Muscle layer of duodenum (tissue), 2 donors: ENCODE measurements around the gene DPT.

Source experiments
- H3K27ac ChIP-seq: one replicate; pipeline ENCODE4 v1.7.0; 2013; ENCODE audit warnings: mild to moderate bottlenecking, low read length
- H3K27me3 ChIP-seq: one replicate; pipeline ENCODE4 v1.7.0; 2013; ENCODE audit warnings: low read depth, mild to moderate bottlenecking, control low read depth, low read length
- H3K36me3 ChIP-seq, 2 donors: one replicate each; pipeline ENCODE4 v1.7.0; 2013; ENCODE audit warnings: low read length in 2 of 2, control low read depth in 1 of 2, mild to moderate bottlenecking in 1 of 2; ENCODE audit not compliant: insufficient read depth in 2 of 2, control insufficient read depth in 1 of 2
- H3K4me1 ChIP-seq, 2 donors: one replicate each; pipeline ENCODE4 v1.7.0; 2013; ENCODE audit warnings: low read length in 2 of 2, mild to moderate bottlenecking in 2 of 2, control low read depth in 1 of 2, moderate library complexity in 1 of 2; ENCODE audit not compliant: insufficient read depth in 2 of 2, control insufficient read depth in 1 of 2
- H3K4me3 ChIP-seq, 2 donors: one replicate each; pipeline ENCODE4 v1.7.0; 2013; ENCODE audit warnings: low read length in 2 of 2, low read depth in 1 of 2, mild to moderate bottlenecking in 1 of 2
- H3K9me3 ChIP-seq, 2 donors: one replicate each; pipeline ENCODE4 v1.7.0; 2013; ENCODE audit warnings: low read length in 2 of 2, control low read depth in 1 of 2, mild to moderate bottlenecking in 1 of 2; ENCODE audit not compliant: control insufficient read depth in 1 of 2
- donor health status: healthy.

Gene DPT

DNA sequence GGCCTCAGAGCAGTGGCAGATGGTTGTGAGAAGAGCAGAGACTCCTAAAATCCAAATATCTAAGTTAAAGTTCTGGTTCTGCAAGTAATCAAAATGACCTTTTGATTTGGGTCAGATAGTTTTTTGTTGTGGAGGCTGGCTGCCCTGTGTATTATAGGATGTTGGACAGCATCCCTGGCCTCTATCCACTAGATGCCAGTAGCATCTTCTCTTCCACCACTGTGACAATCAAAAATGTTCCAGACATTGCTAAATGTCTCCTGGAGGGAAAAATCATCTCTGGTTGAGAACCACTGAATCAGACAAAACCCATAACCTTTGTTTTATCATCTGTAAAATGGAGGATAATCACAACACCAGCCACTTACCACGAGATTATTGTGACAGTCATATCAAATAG, 5.9 kb upstream of the DPT start:
- H3K4me1 ChIP-seq: peaks cover 0 to 24% of the 10 kb centered on the region in 2 donors
- H3K27me3 ChIP-seq: no peaks in the 10 kb centered on the region
- no peaks in the 10 kb centered on the region for H3K9me3 ChIP-seq
- no peaks in the 10 kb centered on the region for H3K36me3 ChIP-seq
- H3K27ac ChIP-seq: no peak overlapping the region
- no peak overlapping the region for H3K4me3 ChIP-seq

GRCh38 chr1:168734271-168734670, 5.3 kb upstream of the DPT start:
- Histone ChIP-seq H3K4me3 (no peak overlapping the region), H3K27me3 (no peaks in the 10 kb centered on the region), H3K4me1 (peaks cover 0 to 24% of the 10 kb centered on the region in 2 donors), H3K9me3 (no peaks in the 10 kb centered on the region), H3K27ac (no peak overlapping the region), H3K36me3 (no peaks in the 10 kb centered on the region)

DNA sequence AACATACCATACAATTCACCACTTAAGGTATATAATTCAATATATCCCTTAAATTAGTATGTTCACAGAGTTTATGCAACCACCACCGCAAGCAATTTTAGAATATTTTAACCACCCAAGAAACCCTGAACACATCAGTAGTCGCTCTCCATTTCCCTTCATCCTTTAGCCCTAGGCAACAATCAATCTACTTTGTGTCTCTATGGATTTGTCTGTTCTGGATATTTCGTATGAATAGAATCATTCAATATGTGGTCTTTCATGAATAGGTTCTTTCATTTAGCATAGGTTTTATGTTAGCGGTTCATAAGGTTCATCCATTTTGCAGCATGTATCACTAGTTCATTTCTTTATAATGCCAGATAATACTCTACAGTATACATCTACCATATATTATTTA, 4.2 kb upstream of the DPT start:
- H3K36me3 ChIP-seq: no peaks in the 10 kb centered on the region
- no peak overlapping the region for H3K27ac ChIP-seq
- H3K4me3 ChIP-seq: no peak overlapping the region
- peaks cover 0 to 21% of the 10 kb centered on the region in 2 donors for H3K4me1 ChIP-seq
- H3K27me3 ChIP-seq: no peaks in the 10 kb centered on the region
- no peaks in the 10 kb centered on the region for H3K9me3 ChIP-seq

DNA sequence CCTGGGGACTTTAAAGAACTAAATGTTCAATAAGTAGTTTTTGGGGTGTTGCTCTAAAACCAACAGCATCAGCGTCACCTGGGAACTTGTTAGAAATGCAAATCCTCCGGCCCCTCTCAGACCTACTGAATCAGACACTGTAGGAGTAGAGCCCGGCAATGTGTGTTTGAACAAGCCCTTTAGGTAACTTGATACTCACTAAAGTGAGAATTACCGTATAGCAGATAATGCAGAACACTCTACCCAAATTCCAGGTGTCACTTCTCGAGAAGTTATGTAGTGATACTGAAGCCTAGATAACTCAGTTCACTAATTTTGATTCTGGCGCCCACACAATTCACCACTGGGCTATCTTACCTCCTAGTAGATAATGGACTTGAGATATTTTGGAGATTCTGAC, 3.7 kb upstream of the DPT start:
- Histone ChIP-seq H3K36me3 (no peaks in the 10 kb centered on the region), H3K4me1 (peaks cover 0 to 16% of the 10 kb centered on the region in 2 donors), H3K27ac (no peak overlapping the region), H3K27me3 (no peaks in the 10 kb centered on the region), H3K9me3 (no peaks in the 10 kb centered on the region), H3K4me3 (no peak overlapping the region)

- H3K36me3 ChIP-seq: no peaks in the 10 kb centered on the region
- H3K27ac ChIP-seq: no peak overlapping the region
- no peaks in the 10 kb centered on the region for H3K27me3 ChIP-seq
- peaks cover 0 to 9% of the 10 kb centered on the region in 2 donors for H3K4me1 ChIP-seq
- no peak overlapping the region for H3K4me3 ChIP-seq
- H3K9me3 ChIP-seq: no peaks in the 10 kb centered on the region
These were observed 2.4 kb upstream of the DPT start for GRCh38 chr1:168731244-168731953.

- Histone ChIP-seq H3K27ac (no peak overlapping the region), H3K9me3 (no peaks in the 10 kb centered on the region), H3K4me3 (no peak overlapping the region), H3K27me3 (no peaks in the 10 kb centered on the region), H3K4me1 (peaks cover 0 to 5% of the 10 kb centered on the region in 2 donors), H3K36me3 (no peaks in the 10 kb centered on the region)
These were observed 398 bp upstream of the DPT start for GRCh38 chr1:168729405-168729802.

DNA sequence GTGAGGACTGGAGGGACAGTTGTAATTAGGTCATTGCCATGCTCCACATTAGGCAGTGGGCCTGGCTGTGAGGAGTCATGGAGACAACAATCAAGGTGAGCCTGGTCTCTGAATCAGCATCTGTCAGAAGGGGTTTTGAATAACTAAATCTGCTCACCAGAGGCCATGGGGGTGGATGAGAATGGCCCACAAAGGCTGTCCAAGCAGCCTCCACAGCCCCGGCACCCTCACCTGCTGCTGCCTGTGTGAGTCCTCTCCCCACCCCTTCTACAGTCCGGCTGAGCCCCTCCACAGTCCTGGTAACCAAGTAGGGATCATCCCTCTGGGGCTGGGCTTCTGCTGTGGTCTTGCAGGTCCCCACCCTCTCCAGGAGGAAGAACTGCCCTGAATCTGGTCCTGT, 2.3 kb downstream of the DPT start:
- Histone ChIP-seq H3K9me3 (no peaks in the 10 kb centered on the region), H3K36me3 (no peaks in the 10 kb centered on the region), H3K27ac (no peak overlapping the region), H3K4me1 (no peaks in the 10 kb centered on the region), H3K4me3 (peak overlapping the region in 1 of 2 donors; percentile 50), H3K27me3 (no peaks in the 10 kb centered on the region)

- Histone ChIP-seq H3K27ac (no peak overlapping the region), H3K4me3 (peak overlapping the region; percentile 12 to 50), H3K36me3 (no peaks in the 10 kb centered on the region), H3K27me3 (no peaks in the 10 kb centered on the region), H3K4me1 (no peaks in the 10 kb centered on the region), H3K9me3 (no peaks in the 10 kb centered on the region)
These were observed 2.7 kb downstream of the DPT start for GRCh38 chr1:168726281-168726680.

- Histone ChIP-seq H3K27ac (no peak overlapping the region), H3K4me1 (no peaks in the 10 kb centered on the region), H3K27me3 (no peaks in the 10 kb centered on the region), H3K9me3 (no peaks in the 10 kb centered on the region), H3K4me3 (peak overlapping the region; percentile 12 to 50), H3K36me3 (no peaks in the 10 kb centered on the region)
These were observed 3.2 kb downstream of the DPT start for GRCh38 chr1:168725831-168726230.

DNA sequence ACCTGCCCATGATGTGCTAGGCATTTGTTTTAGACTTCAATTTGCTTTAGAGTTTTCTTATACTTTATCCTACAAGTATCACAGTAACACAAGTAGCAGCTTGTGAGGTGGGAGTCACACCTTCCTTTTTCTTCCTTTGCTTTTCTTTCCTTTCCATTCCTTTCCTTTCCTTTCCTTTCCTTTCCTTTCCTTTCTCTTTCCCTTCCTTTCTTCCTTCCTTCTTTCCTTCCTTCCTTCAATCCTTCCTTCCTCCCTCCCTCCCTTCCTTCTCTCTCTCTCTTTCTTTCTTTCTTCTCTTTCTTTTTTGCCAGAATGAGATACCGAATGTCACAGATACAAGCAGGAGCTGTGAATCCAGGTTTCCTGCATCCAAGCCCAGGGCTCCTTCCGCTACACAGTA, 3.9 kb downstream of the DPT start:
- Histone ChIP-seq H3K27ac (no peak overlapping the region), H3K9me3 (no peaks in the 10 kb centered on the region), H3K27me3 (no peaks in the 10 kb centered on the region), H3K4me1 (no peaks in the 10 kb centered on the region), H3K4me3 (peak overlapping the region in 1 of 2 donors; percentile 50), H3K36me3 (no peaks in the 10 kb centered on the region)

DNA sequence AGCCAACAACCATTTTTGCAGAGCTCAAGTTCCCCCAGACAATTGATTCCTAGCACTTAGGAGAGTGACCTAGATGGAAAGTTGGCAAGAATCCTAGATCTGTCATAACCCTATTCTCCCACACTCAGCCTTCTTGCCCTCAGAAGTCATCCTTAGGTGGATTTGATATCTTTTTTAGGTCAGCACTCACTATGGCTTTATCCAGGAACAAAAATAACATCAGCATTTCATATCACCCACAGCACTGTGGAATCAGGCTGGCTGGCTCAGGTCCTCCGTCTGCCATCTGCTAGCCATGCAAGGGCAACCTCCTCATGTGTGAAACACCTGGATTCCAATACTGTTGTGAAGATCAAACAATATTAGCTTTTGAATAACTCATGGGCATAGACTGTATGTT, 6.0 kb downstream of the DPT start:
- Histone ChIP-seq H3K27me3 (no peaks in the 10 kb centered on the region), H3K9me3 (no peaks in the 10 kb centered on the region), H3K4me1 (no peaks in the 10 kb centered on the region), H3K4me3 (no peak overlapping the region), H3K36me3 (no peaks in the 10 kb centered on the region), H3K27ac (no peak overlapping the region)

DNA sequence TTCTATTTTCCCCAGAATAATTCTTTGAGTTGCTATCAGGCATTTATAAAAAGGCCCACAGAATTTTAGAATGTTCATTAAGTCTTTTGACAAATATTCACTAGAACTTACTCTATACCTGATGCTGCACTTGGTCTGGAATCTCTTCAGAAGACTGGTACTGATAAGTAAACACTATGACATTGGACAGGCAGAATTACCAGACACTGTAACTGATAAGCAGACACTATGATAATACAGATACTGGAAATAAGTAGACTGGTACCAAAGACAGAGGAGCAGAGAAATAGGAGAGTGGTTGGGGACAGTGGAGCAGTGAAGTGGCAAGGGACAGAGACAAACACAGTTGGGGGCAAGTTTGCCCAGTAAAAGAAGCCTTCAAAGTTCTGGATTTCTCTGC, 8.2 kb downstream of the DPT start:
- H3K27ac ChIP-seq: no peak overlapping the region
- H3K9me3 ChIP-seq: no peaks in the 10 kb centered on the region
- H3K27me3 ChIP-seq: no peaks in the 10 kb centered on the region
- no peaks in the 10 kb centered on the region for H3K4me1 ChIP-seq
- H3K36me3 ChIP-seq: no peaks in the 10 kb centered on the region
- no peak overlapping the region for H3K4me3 ChIP-seq
